PC-9 (cell line): ENCODE measurements around the gene MVB12A.

ENCODE experiments used
- CTCF ChIP-seq: fragments of 200-600 bp; sonication (generic); conservative IDR thresholded peaks from 2 replicates; pipeline ENCODE4 v1.6.1; 2017; ENCODE audit warnings: mixed run types, antibody characterized with exemption, mild to moderate bottlenecking, moderate library complexity
- EZH2 ChIP-seq: fragments of 200-600 bp; sonication (generic); IDR thresholded peaks from 2 replicates; pipeline ENCODE4 v1.8.0; 2017; ENCODE audit warnings: antibody characterized with exemption, low read depth

GRCh38 chr19:17435218-17435617 is 15.4 kb downstream of the MVB12A start:
- TF ChIP-seq CTCF (no peak), EZH2 (no peak)
